Measurements from ENCODE around the gene STIMATE.

STIMATE gene

GRCh38 chr3:52824037-52824436, 73.3 kb downstream of the STIMATE start:
- TF ChIP-seq CTCF (IDR thresholded peaks at IDR 0.05; ENCODE audit: borderline replicate concordance, control extremely low read depth, extremely low read depth, insufficient read depth, missing control alignments): no peak
- in situ Hi-C loops (cut with MboI; ENCODE audit: low sequenced_read_pairs, unreplicated experiment): no loop called here
- no peak for DNase-seq (ENCODE audit: low spot score)

- in situ Hi-C loops (cut with MboI; ENCODE audit: low sequenced_read_pairs, unreplicated experiment): no loop called here
- no peak for DNase-seq (ENCODE audit: low spot score)
- TF ChIP-seq CTCF (IDR thresholded peaks at IDR 0.05; ENCODE audit: borderline replicate concordance, control extremely low read depth, extremely low read depth, insufficient read depth, missing control alignments): no peak
Measured at GRCh38 chr3:52822363-52822762, 75.0 kb downstream of the STIMATE start.

- peak; percentile 49 for TF ChIP-seq CTCF (IDR thresholded peaks at IDR 0.05; ENCODE audit: borderline replicate concordance, control extremely low read depth, extremely low read depth, insufficient read depth, missing control alignments)
- DNase-seq (ENCODE audit: low spot score): peak; percentile 75
- in situ Hi-C loops (cut with MboI; ENCODE audit: low sequenced_read_pairs, unreplicated experiment): no loop called here
Measured at GRCh38 chr3:52820736-52821135, 76.6 kb downstream of the STIMATE start.

- TF ChIP-seq CTCF (IDR thresholded peaks at IDR 0.05; ENCODE audit: borderline replicate concordance, control extremely low read depth, extremely low read depth, insufficient read depth, missing control alignments): no peak
- DNase-seq (ENCODE audit: low spot score): no peak
- in situ Hi-C loops (cut with MboI; ENCODE audit: low sequenced_read_pairs, unreplicated experiment): no loop called here
Measured at GRCh38 chr3:52819936-52820335, 77.4 kb downstream of the STIMATE start.

GRCh38 chr3:52817860-52818259, 79.5 kb downstream of the STIMATE start:
- no peak for DNase-seq (ENCODE audit: low spot score)
- TF ChIP-seq CTCF (IDR thresholded peaks at IDR 0.05; ENCODE audit: borderline replicate concordance, control extremely low read depth, extremely low read depth, insufficient read depth, missing control alignments): no peak
- in situ Hi-C loops (cut with MboI; ENCODE audit: low sequenced_read_pairs, unreplicated experiment): no loop called here

- in situ Hi-C loops (cut with MboI; ENCODE audit: low sequenced_read_pairs, unreplicated experiment): no loop called here
- no peak for DNase-seq (ENCODE audit: low spot score)
Measured at GRCh38 chr3:52817221-52817620, 80.1 kb downstream of the STIMATE start.

More at GRCh38 chr3:52817221-52817620, 80.1 kb downstream of the STIMATE start:
- TF ChIP-seq CTCF (IDR thresholded peaks at IDR 0.05; ENCODE audit: borderline replicate concordance, control extremely low read depth, extremely low read depth, insufficient read depth, missing control alignments): no peak
